ENCODE measurements around the gene UMODL1. TPM values are rescaled to one million over a fixed set of nuclear protein-coding genes. Genes with fewer than 3 reads are reported as not detected.

Gene UMODL1
- total RNA-seq, 1 donor from 2014 or later, result not detected

DNA sequence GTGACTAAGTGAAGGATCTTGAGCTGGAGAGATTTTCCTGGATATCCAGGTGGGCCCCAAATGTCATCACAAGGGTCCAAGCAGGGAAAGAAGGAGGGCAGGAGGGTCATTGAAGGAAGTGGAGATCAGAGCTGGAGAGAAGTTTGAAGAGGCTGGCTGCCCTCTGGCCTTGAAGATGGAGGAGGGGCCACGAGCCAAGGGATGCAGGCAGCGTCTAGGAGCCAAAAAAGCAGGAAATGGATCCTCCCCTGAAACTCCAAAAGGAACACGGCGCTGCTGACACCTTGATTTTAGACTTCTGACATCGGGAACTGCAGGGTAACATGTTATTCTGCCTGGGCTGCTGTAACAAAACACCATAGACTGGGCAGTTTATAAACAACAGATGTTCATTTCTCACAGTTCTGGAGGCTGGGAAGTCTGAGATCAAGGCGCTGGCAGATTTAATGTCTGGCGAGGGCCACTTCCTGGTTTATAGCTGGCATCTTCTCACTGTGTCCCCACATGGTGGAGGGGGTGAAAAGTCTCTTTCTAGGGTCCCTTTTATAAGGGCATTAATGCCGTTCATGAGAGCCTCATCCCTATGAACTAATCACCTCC, 32.2 kb upstream of the UMODL1 start:
- ATAC-seq (no peak), DNase-seq (ENCODE audit: low spot score) (no peak)
- intact Hi-C loops (cut with DNase I), result no loop called here

DNA sequence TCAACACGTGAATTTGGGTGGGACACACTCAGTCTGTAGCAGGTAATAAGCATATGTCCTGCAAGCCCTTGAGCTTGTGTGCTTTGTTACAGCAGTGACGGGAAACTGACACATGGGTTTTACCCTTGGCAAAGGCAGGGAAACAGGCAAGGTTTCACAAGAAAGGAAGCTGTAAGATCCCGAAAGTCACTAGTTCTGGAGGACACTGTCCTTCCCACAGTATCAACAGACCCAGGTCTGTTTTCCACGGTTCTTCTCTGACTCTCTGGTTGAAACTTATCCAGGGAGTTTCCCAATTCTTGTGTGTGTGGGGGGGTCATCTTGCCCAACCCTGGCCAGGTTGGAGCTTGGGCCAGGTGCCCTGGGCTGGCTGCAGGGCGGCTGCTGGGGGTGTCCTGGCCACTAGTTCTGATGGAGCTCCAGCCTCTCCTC, 31.6 kb upstream of the UMODL1 start:
- intact Hi-C loops (cut with DNase I), result no loop called here
- DNase-seq (ENCODE audit: low spot score) (no peak), ATAC-seq (peak; percentile 74)

DNA sequence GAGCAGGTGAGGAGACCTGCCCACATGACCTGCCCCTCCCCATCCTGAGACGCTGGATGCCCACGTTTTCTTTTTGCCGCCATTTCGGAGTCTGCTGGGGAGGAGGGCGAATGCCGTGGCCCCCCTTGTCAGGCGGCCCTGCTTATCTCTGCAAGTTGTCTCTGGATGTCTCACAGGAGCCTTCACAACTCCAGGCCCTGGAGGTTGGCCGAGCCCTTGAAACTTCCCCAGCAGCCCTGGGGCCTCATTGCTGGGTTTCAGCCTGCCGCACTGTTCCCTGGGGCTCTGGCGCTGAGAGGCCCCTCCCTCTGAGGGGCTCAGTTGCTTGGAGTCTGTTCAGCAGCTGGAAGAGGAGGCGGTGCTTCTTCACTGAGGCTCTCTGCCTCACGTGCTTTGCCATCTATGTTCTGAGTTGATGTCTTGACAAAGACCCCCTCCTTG, 31.2 kb upstream of the UMODL1 start:
- ATAC-seq, result peak; percentile 11
- DNase-seq (ENCODE audit: low spot score), result no peak
- intact Hi-C loops (cut with DNase I), result no loop called here

DNA sequence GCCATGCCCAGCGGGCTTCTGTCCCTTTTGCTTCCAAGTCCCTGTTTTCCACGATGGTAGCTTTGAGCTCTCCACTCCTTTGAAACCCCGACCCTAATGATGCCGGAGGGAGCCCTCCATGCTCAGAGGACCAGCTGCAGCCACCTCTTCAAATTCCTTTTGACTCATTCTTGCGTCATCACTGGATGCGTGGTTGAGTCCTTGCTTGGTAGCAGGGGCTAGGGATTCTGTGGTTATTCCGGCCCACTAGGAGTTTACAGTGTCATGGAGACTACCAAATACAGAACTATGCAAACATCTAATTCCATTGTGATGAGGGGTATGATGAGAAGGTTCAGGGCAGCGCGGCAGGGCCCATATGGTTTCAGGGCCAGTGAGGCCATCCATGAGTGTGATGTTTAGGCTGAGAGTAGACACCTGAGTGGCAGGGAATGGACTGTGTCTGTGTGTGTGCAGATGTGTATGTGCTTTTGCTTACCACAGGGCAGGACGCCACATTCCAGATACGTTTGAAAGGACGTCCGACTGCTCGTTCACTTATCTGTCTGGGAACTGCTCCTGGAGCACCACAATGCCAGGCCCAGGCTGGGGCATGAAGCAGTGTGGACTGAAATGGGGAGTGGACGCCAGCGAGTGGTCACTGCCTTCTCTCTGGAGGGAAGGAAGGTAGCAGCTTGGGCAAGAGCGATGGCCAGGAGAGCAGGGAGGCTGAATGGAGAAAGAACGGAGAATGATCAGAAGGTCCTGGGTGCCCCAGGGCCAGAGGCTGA, 30.5 kb upstream of the UMODL1 start:
- intact Hi-C loops (cut with DNase I), result no loop called here
- DNase-seq (ENCODE audit: low spot score) (no peak), ATAC-seq (peak; percentile 54)

DNA sequence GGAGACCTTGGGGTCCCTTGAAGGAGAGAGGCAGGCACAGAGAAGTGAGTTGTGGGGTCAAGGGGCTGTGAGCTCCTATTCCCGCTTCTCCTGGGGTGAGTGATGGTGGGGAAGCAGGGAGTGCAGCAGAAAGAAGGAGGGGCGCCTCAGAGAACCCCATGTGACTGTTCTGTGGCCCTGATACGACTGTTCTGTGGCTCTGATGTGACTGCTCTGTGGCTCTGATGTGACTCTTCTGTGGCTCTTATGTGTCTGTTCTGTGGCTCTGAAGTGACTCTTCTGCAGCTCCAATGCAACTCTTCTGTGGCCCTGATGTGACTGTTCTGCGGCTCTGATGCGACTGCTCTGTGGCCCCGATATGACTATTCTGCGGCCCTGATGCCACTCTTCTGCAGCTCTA, 29.9 kb upstream of the UMODL1 start:
- ATAC-seq (no peak), DNase-seq (ENCODE audit: low spot score) (no peak)
- intact Hi-C loops (cut with DNase I), result no loop called here

DNA sequence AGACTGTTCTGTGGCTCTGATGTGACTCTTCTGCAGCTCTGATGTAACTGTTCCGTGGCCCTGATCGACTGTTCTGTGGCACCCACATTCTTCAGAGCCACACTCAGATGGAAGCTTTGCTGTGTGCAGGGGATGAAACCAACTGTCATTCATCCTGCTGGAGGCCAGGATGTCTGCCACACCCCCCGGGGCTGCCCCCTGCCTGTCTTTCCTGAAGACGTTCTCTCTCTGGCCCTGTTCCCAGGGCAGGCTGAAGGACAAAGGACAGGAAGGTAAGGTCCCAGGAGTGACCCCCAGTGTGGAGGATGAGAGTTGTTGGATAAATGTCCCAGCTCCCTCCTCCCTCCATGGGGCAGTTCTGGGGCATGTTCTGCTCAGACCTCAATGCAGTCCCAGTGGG, 29.4 kb upstream of the UMODL1 start:
- ATAC-seq (no peak), DNase-seq (ENCODE audit: low spot score) (no peak)
- intact Hi-C loops (cut with DNase I), result no loop called here

DNA sequence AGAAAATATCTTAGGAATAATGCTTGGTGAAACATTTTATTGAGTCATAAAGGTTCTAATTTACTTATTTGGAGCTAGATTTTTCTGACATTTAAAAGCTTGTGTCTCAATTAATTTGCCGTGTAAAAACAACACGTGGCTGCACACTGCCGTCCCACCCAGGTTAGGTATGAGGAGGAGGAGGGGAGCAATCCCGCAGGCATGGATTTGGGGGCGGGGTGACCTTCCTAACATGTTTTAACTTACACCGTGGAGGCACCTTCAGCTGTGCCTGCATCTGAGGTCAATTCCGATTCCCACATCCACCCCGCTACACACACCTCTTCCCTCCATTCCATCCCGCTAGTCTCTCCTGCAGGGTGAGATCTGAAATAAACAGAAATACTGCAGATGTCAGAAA, 28.5 kb upstream of the UMODL1 start:
- intact Hi-C loops (cut with DNase I), result no loop called here
- no peak for DNase-seq (ENCODE audit: low spot score)
- ATAC-seq, result no peak

DNA sequence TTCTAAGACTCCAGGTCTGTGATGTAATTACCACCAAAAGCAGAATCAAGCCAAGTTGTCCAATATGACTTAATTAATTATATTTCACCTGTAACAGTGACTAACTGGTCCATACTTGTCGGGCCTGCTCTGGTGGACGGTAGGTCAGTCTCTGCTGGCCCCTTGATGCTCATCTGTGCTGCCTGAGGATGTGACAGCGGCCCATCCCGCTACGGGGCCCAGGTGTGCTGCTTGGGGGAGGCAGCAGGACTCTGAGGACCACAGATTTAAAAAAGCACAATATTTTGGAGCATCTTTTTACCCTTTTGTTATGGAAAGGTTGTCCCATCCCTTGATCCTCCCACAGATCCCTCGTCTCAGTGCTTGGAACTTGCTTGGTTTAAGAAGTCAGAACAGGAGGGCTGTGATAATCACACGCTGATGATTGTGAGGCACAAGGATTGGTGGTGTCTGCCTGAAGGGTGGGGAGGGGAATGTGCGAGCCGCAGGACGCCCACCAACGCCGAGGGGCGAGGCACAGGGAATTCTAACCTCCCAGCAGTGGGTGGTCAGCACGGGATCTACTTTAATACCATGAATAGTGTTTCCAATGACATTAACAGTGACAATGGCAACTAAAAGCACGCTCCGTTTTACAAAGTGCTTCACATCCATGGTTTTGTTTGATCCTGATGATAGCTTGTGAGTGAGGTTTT, 27.8 kb upstream of the UMODL1 start:
- intact Hi-C loops (cut with DNase I), result no loop called here

DNA sequence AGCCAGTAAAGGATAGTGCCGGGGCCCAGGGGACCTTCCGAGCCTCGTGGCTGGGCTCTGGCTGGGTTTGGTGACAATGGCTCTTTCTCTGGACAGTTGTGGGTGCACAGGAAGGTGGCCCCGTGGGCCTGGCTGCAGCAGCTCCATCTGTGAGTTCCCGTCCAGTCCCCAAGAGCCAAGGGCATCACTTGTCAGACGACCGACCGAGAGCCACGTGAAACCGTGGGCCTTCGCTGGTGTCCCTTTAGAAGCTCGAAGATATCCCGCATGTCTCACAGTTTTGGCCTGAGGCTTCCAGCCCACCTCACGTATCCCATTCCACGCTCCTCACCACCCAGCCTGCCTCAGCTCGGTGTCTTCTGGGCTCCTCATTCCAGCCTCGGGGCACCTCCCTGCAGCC, 27.2 kb upstream of the UMODL1 start:
- ATAC-seq (no peak), DNase-seq (ENCODE audit: low spot score) (no peak)
- intact Hi-C loops (cut with DNase I), result no loop called here

More for the DNA sequence above, 27.8 kb upstream of the UMODL1 start:
- DNase-seq (ENCODE audit: low spot score), result no peak
- ATAC-seq, result no peak

DNA sequence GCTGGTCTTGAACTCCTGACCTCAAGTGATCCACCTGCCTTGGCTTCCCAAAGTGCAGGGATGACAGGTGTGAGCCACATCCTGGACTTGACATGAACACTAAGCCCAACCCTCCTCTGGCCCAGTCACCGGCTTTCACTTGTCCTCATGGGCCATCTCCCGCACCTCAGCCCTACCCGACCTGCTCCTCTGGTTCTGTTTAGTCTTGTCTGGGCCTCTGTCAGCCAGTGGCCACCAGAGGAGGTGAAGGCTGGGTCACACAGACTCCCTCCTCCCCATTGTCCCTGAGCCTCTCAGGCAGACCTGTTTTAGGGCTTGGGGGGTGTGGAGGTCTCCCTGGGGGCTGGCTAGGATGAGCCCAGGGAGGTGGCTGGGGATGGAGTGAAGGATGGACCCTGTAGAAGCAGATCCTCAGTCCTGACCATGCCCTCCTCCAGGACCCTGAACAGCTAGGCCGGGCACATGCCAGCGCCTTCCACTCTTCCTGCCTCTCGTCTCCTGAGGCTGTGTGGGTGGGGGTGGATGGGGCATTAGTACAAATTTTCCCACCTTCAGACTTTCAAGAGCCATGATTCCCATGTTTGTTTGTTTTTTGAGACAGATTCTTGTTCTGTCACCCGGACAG, 26.1 kb upstream of the UMODL1 start:
- no peak for DNase-seq (ENCODE audit: low spot score)
- no peak for ATAC-seq
- intact Hi-C loops (cut with DNase I), result no loop called here

DNA sequence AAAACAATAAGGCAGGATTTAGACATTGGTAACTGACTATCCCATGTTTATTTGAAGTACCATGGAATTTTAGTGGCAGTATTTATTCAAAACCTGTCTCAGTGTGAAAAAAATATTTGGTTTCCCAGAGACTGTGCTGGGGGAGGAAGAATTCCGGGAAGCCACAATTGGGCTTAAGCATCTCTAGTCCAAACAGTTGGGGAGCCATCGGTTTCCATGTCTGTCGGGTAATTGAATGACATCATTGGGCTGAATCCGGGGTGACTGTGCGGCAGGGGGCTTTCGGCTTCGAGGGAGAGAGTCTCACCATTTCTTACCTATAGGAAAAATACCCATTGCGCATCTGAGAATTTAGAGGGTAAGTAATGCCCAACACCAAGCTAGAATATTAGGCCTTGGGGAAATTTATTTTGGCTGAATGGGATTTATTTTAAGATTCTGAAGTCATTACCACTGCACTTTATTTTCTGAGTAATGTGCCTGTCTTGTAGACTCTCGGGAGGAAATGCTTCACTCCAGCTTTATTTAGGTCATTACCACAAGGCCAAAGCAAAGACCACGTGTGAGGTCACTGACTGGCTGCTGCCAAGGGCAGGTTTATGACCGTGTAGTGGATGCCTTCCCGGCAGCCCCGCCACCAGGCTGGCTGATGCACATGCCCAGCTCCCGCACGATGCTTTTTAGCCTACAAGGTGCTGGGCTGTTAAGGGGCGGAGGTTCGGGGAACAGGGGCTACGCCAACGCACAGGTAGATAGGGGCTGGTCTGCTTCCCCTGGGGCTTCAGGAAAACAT, 23.1 kb upstream of the UMODL1 start:
- peak; percentile 92 for ATAC-seq
- no peak for DNase-seq (ENCODE audit: low spot score)
- intact Hi-C loops (cut with DNase I), result no loop called here

DNA sequence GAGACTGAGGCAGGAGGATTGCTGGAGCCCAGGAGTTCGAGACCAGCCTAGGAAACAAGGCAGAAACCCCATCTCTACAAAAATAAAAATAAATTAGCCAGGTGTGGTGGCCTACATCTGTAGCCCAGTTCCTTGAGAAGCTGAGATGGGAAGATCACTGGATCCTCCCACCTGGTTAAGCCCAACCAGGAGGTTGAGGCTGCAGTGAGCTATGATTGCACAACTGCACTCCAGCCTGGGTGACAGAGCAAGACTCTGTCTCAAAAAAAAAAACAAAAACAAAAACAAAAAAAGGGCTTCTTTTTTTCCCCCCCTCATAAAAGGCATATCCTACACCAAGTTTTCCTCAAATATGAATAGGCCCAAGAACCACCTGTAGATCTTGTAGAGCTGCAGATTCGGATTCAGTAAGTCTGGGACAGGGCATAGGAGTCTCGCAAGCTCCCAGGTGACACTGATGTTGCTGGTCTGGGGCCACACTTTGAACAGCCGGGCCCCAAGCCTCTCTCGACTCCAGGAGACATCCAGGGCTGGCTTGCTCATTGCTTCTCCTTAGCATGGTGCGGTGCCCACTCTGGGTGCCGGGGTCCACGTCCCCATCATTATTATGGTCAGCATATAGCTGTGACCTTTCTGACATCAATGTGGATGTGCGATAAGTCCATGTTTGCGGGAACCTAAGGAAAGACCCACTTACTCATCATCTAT, 22.1 kb upstream of the UMODL1 start:
- ATAC-seq, result peak; percentile 65
- intact Hi-C loops (cut with DNase I), result no loop called here
- DNase-seq (ENCODE audit: low spot score), result no peak

DNA sequence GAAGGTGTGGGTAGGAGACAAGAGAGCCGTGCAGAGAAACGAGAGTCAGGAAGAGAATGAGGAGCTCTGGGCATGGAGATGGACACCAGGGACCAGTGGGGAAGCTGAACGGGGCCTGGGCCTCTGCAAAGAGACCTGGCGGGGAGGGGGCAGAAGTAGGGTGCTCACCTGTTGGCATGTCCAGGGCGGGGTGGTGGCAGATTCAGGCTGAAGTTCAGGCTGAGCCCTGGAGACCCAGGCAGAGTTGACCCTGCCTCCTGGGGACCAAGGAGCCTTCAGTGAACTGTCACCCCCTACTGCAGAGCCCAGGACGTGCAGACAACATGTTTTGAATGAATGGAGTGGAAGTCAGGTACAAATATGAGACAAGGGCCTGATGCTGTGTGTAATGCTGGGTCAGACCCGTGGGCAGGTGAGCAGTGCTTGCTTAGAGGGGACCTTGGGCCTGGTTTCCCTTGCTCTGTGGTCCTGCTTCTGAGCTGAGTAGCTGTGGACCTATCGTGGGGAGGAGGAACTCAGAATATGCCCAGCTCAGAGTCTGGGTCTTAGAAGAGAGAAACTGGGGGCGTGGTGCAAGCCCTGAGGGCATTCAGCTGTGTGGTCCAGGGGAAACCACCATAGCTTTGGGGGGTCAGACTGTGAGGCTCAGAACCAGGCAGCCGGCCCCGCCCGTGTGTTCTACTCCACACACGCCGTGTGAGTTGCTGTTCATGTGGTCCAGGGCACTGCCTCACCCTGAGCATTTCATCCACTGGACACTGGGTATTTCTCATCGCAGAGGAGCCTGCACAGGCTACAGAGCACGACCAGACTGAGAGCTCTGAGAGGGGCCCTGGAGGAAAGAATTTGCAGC, 21.3 kb upstream of the UMODL1 start:
- ATAC-seq (no peak), DNase-seq (ENCODE audit: low spot score) (no peak)
- intact Hi-C loops (cut with DNase I), result loop anchor here (5.0 kb wide), 1 partner anchor 1573 kb away; no protein-coding TSS in a partner anchor

DNA sequence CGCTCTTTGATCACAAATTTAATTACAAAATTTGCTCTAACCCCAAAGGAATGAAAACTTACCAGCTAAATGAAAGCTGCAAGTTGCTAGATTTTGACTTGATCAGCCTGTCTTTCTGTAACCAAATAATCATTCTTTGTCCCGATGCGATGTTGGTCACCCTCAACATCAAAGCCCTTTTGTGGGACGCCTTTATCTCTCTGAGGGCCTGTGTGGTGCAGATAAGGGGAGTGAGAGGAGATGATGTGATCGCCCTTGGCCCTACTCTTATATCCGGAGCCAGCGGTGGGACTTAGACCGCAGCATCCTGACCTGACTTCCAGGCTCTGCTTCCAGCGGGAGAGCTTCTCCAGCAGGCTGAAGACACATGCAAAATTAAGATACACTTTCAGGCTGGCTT, 19.3 kb upstream of the UMODL1 start:
- no peak for ATAC-seq
- no peak for DNase-seq (ENCODE audit: low spot score)
- intact Hi-C loops (cut with DNase I), result loop anchor here (5.0 kb wide), 1 partner anchor 1574 kb away; no protein-coding TSS in a partner anchor

DNA sequence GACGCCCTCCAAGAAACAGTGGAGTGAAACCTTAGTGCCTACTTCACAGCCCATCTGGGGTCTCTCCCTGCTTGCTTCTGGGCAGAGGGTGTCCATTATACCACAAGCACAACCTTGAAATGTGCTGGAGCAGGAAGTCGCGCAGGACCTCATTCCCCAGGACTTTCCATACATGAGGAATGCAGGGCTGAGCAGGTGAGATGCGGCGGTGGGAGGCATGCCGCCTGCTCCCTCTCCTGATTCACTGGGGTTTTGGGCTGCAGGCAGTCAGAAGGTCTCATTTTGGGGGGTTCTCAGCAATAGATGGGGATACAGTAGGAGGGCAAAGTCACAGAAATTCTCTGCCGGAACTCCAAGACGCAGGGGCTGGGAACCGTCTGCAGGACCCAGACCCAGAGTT, 15.7 kb upstream of the UMODL1 start:
- intact Hi-C loops (cut with DNase I), result no loop called here
- no peak for ATAC-seq
- DNase-seq (ENCODE audit: low spot score), result no peak

DNA sequence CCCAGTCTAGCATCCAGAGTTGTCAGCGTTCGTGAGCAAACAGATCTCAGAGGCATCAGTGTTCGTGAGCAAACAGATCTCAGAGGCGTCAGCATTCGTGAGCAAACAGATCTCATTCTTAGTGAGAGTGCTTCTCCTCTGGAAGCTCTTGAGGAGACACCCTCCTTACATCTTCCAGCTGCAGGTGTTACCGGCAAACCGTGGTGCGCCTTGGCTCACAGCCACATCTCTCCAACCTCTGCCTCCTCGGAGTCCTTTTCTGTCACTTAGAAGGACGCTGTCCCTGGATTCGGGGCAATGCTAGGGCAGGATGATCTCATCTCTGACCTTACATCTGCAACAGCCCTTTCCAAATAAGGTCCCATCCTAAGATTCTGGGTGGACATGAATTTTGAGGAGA, 14.6 kb upstream of the UMODL1 start:
- intact Hi-C loops (cut with DNase I), result no loop called here
- ATAC-seq (no peak), DNase-seq (ENCODE audit: low spot score) (no peak)

DNA sequence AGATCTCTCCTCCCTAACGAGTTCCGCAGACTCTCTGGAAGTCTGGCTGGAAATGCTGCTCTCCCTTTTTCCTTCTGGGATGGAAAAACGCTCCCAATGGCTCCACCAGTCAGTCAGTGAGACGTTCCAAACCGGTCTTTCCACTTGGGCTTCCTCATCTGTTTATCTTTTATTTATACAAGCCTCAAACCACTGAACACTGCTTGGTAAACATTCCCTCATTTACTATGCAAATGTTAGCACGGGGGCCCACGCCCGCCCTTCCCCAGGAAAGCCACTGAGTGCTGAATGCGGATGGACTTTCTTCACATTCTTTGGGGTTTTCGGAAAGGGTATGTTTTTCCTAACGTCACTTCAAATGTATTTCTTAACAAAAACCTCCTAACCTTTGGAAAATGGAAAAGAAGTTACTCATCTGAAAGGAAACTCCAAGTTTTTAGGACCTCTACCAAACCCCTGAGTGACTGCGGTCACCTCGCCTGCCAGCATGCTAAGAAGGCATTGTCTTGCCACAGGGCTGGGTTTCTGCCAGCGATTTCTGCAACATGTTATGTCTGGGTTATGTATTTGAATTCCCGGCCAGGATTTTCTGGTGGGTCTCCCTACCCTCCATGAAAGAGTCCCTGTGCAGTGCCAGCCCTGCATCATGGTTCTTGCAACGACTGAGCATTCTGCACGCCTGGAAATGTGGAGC, 14.0 kb upstream of the UMODL1 start:
- ATAC-seq (no peak), DNase-seq (ENCODE audit: low spot score) (no peak)
- intact Hi-C loops (cut with DNase I), result no loop called here

Measured in sciatic nerve (tissue), 2 donors.